T1000 (cell line): Measurements from ENCODE around the gene MAP4K2.
A peak's percentile ranks its signal among the peaks of the same experiment; 100 is the strongest.

ENCODE experiments used
- DNase-seq: peaks from one replicate; lab custom pipeline; 2025; ENCODE audit warnings: mixed read lengths; lab: John Stamatoyannopoulos, UW

Gene MAP4K2

DNA sequence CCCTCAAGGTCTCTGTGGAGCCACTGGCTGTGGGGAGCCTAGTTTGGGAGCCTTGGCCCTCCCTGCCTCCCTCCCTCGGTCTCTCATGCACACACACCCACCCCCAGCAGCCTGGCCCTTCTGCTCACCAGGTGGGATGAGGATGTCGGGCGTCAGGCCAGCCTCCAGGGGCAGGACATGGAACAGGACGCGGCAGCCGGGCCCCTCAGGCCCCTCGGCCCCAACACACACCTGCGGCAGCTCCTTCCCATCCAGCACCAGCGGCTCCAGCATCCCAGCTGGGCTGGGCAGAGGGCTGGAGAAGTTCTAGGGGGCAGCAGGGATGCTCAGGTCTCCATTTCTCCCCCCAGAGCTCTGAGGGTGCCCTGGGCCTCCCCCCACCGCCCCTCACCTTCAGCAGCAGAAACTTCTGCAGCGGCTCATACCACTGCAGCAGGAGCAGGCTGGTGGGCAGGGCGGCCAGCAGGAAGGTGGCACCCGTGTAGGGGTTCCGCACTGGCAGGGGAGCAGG, 11.2 kb downstream of the MAP4K2 start:
- DNase-seq = no peak

DNA sequence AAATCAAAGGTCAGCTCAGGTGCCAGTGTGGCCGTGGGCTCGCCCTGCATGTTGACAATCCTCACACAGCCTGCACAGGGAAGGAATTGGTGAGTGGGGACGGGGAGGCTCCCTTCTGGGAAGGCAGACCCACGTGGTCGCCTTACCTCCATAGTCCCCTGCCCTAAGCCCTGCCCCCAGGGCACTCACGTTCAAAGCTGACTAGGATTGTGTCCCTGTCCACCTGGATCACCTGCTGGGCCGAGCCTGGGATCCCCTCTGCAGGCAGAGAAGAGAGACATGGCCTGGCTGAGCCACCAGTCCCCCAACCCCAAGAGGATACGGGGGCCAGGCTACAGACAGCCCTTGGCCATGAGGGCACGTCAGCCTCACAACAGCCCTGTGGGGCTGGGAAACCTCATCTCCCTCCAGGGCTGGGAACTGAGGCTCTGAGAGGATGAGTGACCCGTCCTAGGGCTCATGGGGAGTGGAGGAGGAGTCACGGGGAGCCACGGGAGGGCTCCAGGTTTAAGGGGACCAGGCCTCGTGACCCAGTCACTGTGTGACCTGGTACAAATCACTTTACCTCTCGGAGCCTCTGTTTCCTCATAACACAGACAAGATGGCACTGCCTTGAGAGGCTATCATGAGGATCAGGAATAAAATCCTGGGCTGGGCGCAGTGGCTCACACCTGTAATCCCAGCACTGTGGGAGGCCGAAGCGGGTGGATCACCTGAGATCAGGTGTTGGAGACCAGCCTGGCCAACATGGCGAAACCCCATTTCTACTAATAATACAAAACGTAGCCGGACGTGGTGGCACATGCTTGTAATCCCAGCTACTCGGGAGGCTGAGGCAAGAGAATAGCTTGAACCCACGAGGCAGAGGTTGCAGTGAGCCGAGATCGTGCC, 12.6 kb downstream of the MAP4K2 start:
- DNase-seq = no peak

GRCh38 chr11:64789331-64790204, 13.4 kb downstream of the MAP4K2 start:
- DNase-seq = no peak

GRCh38 chr11:64788321-64789215, 14.4 kb downstream of the MAP4K2 start:
- DNase-seq = no peak

- DNase-seq = peak; percentile 17
Measured at GRCh38 chr11:64787526-64788320, 15.3 kb downstream of the MAP4K2 start.

- no peak for DNase-seq
Measured at GRCh38 chr11:64786308-64786707, 16.7 kb downstream of the MAP4K2 start.

DNA sequence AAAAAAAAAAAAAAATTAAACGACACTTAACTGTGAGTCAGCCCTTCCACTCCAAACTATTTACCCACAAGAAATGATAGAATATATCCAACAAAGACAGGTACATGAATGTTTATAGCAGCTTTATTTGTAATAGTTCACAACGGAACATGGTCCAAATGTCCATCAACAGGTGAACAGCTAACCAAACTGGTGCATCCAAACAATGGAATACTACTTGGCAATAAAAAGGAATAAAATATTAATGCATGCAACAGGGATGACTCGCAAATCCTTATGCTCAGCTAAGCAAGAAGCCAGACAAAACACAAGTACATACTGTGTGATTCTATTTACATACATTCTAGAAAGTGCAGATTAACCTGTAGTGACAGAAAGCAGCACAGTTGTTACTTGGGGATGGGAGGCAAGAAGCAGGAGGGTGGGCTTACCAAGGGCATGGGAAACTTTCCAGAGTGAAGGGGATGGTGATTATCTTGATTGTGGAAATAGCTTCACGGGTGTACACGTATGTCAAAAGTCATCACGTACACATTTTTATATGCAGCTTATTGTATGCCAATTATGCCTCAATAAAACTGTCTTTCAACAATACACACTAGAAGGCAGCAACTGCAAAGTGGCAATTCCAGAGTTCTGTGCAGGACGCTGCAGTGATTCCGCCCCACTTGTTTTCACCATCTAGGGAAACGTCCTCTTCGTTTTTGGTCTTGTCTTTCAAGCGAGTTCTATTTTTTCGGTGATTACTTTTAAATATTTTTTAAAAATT, 18.0 kb downstream of the MAP4K2 start:
- no peak for DNase-seq

GRCh38 chr11:64778473-64779298, 24.3 kb downstream of the MAP4K2 start, which contains the start of gene SF1:
Gene SF1, minus strand, starts transcription at chr11:64778542. Its CDS starts 150 bp downstream, at chr11:64778392.
- DNase-seq = peak; percentile 100

DNA sequence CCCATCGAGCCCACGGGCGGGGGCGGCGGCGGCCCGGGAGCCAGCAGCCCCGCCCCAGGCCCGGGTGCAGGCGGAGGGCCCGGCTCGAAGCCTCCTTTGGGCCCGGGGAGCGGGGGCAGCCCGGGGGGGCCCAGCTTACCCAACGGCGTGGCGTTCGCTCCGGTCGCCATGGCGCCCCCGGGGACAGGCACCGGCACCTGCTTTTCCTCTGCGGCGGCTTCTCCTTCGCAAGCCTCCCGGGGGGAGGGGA, 24.9 kb downstream of the MAP4K2 start:
- DNase-seq = no peak

DNA sequence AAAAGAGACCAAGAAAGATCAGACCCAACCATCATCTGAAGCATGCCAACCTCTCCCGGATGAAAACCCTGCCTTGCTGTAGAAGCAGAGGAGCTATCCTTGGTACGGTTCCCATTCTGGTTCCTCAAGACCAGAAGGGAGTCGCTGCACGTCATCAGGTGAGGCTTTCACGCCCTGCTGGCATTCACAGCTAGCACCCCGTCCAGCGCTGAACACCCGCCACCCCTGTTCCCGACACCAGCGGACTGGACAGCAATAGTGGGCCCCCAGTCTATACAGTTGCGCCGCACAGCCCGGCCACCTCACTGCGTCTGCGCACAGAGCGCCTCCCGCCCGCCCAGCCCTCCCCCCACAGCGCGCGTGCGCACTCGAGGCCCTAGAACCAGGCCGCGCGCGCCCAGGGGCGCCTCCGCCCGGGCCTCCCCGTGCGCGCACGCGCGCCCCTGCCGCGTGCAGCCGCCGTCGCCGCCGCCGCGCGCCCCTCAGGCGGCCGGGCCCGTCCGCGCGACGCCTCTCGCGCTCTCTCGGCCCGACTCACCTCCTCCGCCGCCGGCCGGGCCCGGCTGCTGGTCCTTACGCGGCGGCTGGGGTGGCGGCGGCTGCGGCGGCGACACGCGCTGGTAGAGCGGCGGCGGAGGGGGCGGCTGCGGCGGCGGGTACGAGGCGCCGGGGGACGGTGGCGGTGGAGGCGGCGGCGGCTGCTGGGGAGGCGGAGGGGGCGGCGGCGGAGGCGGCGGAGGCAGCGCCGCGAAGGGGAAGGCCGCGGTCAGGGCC, 25.4 kb downstream of the MAP4K2 start:
- DNase-seq = peak; percentile 69

GRCh38 chr11:64776875-64777274, 26.1 kb downstream of the MAP4K2 start:
- no peak for DNase-seq

- DNase-seq = no peak
Measured at GRCh38 chr11:64776425-64776824, 26.6 kb downstream of the MAP4K2 start.

GRCh38 chr11:64774144-64774543, 28.9 kb downstream of the MAP4K2 start:
- DNase-seq = no peak

DNA sequence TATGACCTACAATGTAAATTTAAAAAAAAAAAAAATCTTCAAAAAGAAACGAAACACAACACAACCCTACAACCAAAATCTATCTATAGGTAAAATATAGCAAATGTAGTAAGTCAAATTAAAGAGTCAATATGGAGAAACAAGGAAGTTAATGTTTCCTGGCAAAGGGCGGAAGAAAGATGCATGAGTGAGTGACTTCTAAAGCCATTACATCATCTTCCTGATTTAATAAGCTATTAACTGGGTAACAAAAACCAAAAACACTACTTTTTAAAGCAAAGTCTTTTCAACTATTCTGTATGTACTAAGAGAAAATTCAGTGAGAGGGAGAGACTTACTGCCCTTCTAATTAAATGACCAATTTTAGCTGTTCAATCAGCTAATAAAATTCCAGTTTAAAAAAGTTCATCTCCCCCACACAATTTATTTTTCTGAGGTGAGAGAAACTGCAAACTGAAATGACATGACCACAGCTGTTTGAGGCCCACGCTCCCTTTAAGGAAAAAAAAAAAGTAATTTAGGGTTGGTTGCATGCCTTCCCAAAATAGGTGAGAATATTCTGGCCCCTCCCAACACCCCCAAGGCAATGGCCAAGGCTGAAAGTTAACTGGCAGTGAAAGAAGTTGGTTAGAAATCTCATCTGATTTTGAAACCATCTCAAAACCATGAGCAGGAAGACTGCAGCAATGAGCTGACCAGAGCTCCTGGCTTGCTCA, 30.6 kb downstream of the MAP4K2 start:
- DNase-seq = no peak

DNA sequence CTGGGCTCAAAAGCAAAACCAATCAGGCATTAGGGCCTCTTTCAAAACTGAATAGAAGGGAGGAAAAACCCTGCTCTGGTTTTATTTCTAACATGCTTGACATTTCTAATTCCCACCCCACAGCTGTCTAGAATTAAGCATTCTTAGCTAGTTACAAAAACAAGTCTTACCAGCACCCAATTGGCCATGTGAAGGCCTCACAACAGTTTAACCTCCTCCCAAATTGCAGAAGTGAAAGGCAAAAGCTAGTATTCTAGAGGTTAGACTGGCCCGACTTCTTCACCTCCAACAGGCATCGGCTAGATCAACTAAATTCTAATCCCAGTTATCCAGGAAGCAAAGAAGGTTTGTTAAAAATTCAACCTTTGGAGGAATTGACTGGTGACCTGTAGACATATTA, 31.2 kb downstream of the MAP4K2 start:
- no peak for DNase-seq

DNA sequence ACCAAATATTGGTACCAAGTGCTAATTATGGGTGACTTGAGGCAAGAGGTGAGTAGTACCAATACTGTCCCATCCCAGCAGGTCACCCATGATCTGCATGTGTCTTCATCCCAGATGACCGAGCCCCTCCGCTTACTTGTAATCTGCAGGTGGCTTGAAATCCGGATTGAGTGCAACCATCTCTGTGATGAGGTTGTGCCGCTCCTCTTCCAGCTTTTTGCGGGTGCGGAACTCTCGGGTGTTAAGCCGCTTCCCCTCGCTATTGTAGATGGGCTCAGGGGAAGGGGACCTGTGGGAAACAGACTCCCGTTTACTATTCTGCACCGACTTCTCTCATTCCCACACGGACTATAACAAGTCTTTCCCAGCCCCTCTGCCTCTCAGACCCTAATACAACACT, 32.9 kb downstream of the MAP4K2 start:
- no peak for DNase-seq

DNA sequence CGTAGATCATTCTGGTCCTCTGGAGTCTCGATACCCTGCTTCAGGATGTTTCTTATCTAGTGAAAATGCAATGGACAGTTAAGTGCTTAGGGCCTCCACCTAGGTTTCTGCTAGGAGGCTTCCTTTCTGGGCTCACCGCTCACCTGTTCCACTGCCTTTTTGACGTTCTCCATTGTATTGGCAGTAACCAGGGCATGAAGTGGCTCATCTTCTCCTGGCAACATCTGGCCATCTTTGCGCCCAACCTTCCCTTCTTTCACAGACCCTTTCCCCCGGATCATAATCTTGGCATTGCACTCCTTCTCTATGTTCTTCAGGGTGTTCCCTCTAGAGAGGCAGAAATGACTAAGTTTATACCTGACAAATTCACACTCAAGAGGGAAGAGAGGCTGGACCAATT, 33.7 kb downstream of the MAP4K2 start:
- no peak for DNase-seq

DNA sequence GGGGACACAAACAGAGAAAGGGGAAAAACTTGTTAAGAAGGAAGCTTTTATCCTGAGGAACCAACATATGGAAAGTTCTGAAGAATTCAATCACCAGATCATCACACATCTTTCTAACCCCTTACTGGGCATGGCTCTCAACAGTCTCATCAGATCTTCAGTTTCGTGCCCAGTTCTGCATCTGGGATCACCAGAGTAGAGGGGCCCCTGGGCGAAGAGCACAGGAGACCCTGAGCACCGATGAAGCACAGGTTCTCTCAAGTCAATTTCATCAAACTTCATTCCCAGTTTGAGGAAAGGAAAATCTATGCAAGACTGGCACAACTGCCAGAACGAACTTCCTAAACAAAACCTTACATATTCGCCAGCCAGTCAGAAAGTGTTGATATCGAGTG, 34.7 kb downstream of the MAP4K2 start:
- DNase-seq = no peak
